Fibroblast of the aortic adventitia (primary cell): ENCODE data around the gene POLA1. TPM values are rescaled to one million over a fixed set of nuclear protein-coding genes. Genes with fewer than 3 reads are reported as not detected.

Source experiments
- DNase-seq: peaks from one replicate; pipeline ENCODE4 v3.0.0-alpha.2; 2010; ENCODE audit warnings: low read depth
- H3K4me3 ChIP-seq: 2 replicates; pipeline ENCODE4 v1.5.1; 2011; ENCODE audit warnings: low read depth, mild to moderate bottlenecking, control low read depth, low read length, moderate library complexity
- CTCF ChIP-seq: IDR thresholded peaks from 2 replicates; pipeline ENCODE4 v1.5.1; 2011; ENCODE audit warnings: mild to moderate bottlenecking, low read length, control low read depth, inconsistent platforms; ENCODE audit not compliant: insufficient read depth
- total RNA-seq: library from RNA; depleted of rRNA; stranded (reverse); fragments of >200 nt; gene quantifications from 2 replicates; pipeline ENCODE4 v1.2.3, GENCODE V29; 2012; ENCODE audit warnings: low replicate concordance

The POLA1 gene
- total RNA-seq, 1 donor: 24.9 TPM

- no peak overlapping the region for H3K4me3 ChIP-seq
- no peak for TF ChIP-seq CTCF
- no peak for DNase-seq
These were observed 285.4 kb downstream of the POLA1 start for GRCh38 chrX:24979081-24979480.

GRCh38 chrX:24981030-24981429 is 287.3 kb downstream of the POLA1 start:
- H3K4me3 ChIP-seq: no peak overlapping the region
- TF ChIP-seq CTCF: no peak
- no peak for DNase-seq

DNA sequence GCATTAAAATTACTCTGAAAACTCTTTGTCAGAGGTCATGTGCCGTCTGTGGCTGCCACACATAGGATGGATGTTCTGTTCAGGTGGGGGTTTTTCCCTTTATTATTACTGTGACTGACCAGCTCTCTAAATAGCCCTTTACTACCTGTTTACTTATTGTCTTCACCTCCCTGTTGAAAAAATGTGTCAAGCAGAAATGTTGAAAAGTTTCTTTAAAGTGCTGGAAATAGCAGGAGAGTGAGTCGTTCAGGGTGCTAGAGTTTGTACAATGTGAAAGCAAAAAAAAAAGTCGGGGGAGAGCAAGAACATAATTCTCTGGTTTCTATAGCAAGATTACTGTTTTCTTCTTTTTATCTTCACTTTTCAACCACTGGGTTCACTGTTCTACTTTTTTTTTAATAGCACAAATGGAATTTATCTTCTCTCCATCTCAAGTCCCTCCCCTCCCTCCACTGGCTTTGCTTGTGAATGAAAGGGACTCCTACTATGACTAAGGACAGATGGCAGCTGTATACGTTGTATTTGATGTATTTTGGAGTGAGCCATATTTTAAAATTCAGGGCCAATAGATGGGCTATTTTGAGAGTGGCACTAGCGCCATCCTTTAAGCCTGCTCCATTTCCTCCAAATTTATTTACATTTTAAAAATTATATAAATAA is 288.7 kb downstream of the POLA1 start:
- TF ChIP-seq CTCF: no peak
- H3K4me3 ChIP-seq: no peak overlapping the region
- peak; percentile 33 for DNase-seq

DNA sequence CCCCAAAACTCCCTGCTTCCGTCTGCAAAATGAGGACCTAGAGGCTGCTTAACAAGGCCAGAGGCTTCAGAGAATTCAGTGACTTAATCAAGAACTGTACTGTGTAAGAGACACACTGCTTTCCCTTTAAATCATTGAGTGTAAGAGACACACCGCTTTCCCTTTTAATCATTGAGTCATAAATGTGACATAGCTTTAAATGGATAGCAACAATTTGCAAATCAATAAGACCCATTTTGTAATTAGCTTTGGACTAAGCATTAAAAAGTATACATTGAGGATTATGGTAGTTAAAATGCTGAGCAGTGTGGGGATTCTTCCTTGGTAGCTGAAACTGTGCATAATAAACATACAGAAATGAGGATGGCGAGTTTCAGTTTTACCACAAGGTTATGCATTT is 290.2 kb downstream of the POLA1 start:
- no peak for TF ChIP-seq CTCF
- no peak for DNase-seq
- H3K4me3 ChIP-seq: no peak overlapping the region

GRCh38 chrX:24985120-24985519 is 291.4 kb downstream of the POLA1 start:
- TF ChIP-seq CTCF: no peak
- no peak for DNase-seq
- H3K4me3 ChIP-seq: no peak overlapping the region

DNA sequence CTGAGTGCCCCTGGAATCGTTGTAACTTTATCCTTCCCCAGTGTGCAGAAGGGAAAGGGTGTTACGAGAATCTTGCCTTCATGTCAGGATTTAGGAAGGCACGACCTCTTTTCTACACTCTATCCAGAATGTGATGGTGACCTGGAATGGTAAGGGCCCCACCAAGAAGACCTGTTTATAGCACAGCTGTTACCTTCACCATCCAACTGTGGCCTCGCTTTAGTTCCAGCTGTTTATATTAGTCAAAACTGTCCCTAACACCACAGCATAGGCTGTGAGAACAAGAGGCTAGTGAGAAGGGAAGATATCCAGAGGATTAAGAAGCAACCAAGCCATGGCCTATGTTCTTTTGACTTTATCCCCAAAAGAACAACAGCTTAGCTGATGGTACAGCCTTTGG is 294.0 kb downstream of the POLA1 start:
- DNase-seq: no peak
- no peak for TF ChIP-seq CTCF
- H3K4me3 ChIP-seq: no peak overlapping the region

DNA sequence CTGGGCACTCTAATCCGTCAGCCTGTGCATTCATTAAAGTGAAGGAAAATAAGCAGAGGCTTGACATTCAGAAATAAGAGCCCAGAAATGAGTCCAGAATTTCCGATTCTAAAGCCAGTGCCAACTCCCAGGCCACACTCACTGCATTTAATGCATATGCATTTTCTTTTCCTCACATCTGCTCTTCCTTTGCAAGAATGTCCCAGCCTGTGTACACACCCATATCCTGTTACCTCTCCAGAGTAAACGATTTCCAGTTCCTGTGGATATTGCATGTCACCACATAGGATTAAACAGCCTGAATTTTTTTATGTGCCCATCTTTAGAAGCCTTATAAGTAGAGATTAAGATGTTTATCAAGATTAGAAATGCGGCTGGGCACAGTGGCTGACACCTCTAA is 294.6 kb downstream of the POLA1 start:
- DNase-seq: no peak
- TF ChIP-seq CTCF: no peak
- H3K4me3 ChIP-seq: no peak overlapping the region
